Stimulated activated CD8-positive, alpha-beta memory T cell treated with anti-CD3 and anti-CD28 coated beads, Interleukin-4, amount 100 ng/mL, for 4 hours (primary cell): Measurements from ENCODE around the gene CIROP.

Source experiments
- DNase-seq, 2 donors: peaks; one replicate each; pipeline ENCODE4 v3.0.0-alpha.2; 2020; ENCODE audit warnings: low read depth in 2 of 2, low spot score in 1 of 2

The CIROP gene

DNA sequence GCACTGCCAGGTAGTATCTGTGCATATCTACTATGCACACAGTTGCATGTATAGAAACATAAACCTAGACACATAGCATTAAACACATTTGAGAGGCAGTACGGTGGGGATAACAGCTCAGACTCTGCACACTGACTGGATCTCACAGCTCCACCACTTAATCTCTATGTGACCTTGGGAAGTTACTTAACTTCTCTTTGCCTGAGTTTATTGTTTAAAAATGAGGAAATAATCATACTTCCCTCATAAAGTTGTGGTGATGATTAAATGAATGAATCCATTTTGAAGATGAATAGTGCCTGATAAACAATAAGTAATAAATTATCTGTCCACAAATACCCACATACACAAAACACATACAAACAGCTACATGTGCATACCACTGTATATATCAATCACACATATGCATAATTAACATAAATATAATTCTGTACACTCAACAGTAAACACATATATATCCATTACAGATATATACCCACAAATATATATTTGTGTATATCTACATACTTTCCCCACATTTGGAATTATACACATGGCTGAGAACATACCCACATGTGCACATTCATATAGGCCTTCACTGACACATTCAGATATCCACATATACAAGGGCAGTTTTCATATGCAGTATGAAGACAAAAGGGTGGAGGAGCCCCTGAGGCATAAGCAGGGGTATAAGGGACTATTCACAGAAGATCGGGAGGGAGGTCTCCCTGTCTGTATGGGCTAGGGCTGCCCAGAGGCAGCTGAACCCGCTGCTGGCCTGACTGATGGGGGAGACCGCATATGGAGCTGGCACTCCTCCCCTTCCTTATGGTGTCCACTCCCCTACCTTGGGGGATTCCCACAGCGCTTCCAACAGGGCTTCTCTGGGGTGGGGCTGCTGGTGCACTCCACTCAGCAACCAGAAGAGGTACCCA lies 53.4 kb downstream of the CIROP start:
- no peak for DNase-seq
